Renal pelvis (tissue), 4 donors: ENCODE data around the gene PTGER4. TPM values are rescaled to one million over a fixed set of nuclear protein-coding genes. Genes with fewer than 3 reads are reported as not detected.
"Not testable (repeated sequence)": the region's sequence is repeated elsewhere in the genome, so short reads cannot be mapped to it uniquely, and the experiment has no call there.

Experiments
- DNase-seq: peaks from one replicate; pipeline ENCODE4 v3.0.0-alpha.2; 2013
- polyA plus RNA-seq, 3 donors: library from polyadenylated mRNA; unstranded; fragments of 120-200 nt; gene quantifications; one replicate each; pipeline ENCODE4 v1.2.1, GENCODE V29; 2013; ENCODE audit not compliant: insufficient read length in 3 of 3

Gene PTGER4
- polyA plus RNA-seq, 3 donors: 9.2 to 11.7 (median 10.6) TPM

- DNase-seq: no peak
Observed at GRCh38 chr5:40687321-40687720, 7.6 kb downstream of the PTGER4 start.

- peak; percentile 86 for DNase-seq
Observed at GRCh38 chr5:40688127-40688761, 8.5 kb downstream of the PTGER4 start.

DNA sequence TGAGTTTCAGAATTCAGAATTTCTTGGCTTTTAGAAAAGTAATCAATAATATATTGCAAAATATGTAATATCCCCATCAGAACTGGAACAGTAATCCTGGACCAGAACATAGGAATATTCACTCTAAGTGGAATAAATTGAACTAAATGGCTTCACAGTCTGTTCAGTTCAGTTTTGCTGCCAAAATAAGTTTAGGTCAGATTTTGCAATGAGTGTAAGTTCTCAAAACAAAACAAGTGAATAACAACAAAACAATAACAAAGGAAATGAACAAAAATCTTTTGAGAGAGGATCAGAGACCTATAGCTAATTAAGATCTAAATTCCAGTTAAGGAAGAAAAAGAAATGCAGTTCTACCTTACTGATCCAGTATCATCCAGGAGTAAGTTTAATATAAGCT is 9.3 kb downstream of the PTGER4 start:
- DNase-seq: no peak

DNA sequence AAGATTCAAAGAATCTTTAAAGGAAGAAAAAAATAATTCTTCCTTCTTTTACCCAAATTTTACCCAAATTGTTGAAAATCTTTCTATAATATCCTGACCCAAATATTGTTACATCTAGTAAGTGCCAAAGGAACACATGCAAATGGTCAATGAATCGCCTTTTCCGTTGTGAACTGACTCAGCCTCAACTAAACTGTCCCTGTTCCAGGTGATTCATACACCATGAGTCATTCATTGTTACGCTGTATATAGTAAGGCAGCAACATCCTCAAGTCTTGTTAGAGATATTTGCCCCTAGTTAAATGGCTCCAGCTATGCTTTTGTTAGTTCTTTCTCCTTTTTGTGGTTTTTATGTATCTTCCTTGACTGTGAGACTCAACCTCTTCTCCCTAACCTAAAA is 9.7 kb downstream of the PTGER4 start:
- DNase-seq: no peak

DNA sequence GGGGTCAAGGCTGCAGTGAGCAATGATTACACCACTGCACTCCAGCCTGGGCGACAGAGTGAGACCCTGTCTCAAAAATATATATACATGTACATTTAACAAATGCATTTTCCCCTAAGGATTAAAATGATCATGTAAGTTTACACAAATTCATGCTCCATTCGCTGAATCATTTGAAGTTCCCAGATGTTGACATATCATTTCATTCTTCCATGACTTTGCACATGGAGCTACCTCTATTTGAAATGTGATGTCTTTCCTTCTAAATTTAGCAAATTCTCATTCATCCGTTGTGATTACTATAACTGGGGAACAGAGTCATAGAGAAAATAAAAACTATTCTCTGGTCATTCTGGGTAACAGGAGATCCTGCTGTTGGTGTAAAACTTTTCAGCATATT is 10.6 kb downstream of the PTGER4 start:
- no peak for DNase-seq

GRCh38 chr5:40691894-40692293 is 12.2 kb downstream of the PTGER4 start:
- DNase-seq: no peak

DNA sequence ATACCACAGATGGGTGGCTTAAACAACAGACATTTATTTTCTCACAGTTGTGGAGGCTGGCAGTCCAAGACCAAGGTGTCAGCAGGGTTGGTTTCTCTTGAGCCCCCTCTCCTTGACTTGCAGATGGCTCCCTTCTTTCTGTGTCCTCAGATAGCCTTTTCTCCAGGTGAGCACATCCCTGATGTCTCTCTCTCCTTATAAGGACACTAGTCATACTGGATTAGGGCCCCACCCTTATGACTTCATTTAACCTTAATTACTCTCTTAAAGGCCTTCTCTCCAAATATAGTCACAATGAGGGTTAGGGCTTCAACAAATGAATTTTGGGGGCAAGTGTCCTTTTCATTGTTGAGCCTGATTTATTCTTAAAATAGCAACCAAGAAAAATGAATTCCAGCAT is 14.7 kb downstream of the PTGER4 start:
- no peak for DNase-seq

DNA sequence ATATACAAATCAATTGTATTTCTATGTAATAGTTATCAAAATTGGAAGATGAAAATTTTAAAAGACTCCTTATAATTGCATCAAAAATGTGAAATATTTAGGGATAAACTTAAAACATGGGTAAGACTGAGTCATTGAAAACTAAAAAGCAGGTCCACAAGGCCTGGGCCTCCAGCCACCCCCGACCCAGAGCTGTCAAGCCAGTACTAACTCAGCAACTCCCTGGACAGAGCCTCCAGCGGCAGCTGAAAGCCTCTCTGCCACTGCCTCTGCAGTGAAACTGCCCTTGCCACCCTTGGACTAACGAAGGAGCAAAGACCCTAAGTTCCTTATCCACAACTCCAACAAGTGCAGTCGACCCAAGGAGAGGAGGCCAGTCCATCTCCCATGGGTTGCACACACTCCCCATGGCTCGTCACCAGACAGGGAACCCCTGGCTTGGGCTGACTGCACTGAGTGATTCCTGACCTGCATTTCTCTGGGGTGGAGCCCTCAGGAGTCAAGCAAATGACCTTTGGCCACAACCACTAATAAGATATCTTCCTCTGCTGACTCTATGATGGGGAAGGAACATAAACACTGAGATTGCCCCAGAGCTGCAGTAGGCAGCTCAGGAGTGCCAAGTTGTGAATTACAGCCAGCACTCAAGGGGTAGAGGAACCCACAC is 20.5 kb downstream of the PTGER4 start:
- DNase-seq: no peak

- DNase-seq: not testable (repeated sequence)
Observed at GRCh38 chr5:40702027-40702426, 22.3 kb downstream of the PTGER4 start.

- not testable (repeated sequence) for DNase-seq
Observed at GRCh38 chr5:40705484-40705883, 25.8 kb downstream of the PTGER4 start.

DNA sequence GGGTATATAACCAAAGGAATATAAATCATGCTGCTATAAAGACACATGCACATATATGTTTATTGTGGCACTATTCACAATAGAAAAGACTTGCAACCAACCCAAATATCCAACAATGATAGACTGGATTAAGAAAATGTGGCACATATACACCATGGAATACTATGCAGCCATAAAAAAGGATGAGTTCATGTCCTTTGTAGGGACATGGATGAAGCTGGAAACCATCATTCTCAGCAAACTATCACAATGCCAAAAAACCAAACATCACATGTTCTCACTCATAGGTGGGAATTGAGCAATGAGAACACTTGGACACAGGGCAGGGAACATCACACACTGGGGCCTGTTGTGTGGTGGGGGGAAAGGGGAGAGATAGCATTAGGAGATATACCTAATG is 30.9 kb downstream of the PTGER4 start:
- DNase-seq: not testable (repeated sequence)

DNA sequence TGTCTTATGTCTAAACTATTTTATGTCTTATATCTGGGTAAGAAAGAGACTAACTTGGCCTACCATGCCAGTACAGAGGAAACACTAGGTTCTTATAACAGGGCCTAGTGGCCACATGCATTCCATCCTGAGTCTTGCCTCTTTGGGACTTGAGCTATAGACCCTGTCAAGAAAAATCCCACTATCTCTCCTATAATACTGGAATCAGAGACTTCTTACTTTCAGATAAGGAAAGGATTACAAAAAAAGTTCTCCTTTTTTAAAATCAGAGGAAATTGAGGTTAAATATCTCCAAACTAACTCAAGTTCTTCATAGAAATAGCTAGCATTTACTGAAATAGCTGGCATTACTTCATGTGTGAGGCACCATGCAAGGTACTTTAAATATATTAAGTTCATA is 34.3 kb downstream of the PTGER4 start:
- DNase-seq: no peak

DNA sequence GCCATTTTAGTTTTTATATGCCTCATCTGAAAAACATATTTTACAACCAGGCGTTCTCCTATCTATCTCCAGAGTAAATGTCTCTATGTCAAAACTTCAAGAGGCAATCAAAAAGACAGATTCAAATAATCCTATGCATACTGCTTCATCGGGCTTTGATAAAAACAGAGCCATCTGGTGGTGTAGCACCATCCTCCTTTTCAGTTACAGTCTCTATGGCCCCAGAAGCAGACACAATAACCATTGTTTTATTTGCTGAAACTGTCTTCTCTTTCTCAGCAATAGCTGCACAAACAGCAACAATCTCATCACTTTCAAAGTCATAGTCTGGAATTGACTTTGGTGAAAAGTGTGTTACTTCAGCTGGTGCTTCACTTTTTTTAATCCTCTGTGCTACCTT is 36.3 kb downstream of the PTGER4 start:
- no peak for DNase-seq

DNA sequence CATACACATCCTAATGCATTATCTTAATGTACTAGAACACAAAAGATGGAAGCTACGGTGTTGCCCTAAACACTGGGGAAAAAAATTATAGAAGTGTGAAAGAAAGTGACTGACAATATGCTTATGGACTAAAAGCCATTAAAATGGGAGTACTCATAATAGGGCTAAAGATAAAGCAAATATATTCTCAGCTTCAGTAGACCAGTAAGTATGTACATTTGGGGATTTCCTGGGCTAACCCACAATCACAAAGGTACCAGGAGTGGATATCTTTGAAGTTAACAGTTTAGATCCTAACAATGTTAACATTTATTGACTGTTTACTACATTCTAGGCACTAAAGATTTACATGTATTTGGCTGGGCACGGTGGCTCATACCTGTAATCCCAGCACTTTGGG is 36.9 kb downstream of the PTGER4 start:
- no peak for DNase-seq

DNA sequence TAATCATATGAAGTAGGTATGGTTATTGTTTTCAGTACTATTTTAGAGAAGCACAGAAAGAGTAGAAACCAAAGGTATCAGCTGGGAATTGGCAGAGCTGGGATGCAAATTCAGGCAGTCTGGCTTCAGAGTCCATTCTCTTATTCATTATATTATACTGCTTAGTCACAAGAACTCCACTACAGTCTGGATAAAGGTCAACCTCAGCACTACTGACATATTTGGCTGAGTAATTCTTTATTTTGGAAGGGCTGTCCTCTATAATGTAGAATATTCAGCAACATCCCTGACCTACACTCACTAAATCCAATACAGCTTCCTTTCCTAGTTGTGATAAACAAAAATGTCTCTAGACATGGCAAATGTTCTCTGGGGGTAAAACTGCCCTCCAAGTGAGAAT is 37.6 kb downstream of the PTGER4 start:
- no peak for DNase-seq

- no peak for DNase-seq
Observed at GRCh38 chr5:40720069-40720468, 40.4 kb downstream of the PTGER4 start.

DNA sequence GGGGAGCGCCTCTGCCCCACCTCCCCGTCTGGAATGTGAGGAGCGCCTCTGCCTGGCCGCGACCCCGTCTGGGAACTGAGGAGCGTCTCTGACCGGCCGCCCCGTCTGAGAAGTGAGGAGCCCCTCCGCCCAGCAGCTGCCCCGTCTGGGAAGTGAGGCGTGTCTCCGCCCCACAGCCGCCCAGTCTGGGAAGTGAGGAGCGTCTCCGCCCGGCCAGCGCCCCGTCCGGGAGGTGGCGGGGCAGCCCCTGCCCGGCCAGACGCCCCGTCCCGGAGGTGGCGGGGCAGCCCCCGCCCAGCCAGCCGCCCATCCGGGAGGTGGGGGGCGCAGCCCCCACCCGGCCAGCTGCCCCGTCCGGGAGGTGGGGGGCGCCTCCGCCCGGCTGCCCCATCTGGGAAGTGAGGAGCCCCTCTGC is 42.8 kb downstream of the PTGER4 start:
- DNase-seq: not testable (repeated sequence)

DNA sequence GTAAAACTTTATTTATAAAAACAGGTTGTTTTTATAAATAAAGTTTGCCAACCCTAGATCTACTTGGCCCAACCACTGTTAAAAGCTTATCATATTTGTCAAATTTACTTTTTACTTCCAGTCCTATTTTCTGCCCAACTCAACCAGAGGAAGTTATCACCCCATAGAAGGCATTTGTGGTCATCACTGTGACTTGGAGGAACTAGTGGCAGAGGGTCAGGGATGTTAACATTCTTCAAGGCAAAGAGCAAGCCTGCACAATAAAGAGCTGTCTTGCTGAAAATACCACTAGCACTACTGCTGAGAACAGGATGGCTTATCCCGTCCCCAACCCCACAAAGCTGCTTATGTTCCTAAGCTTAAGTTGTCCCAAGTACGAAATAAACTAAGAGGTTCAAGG is 53.7 kb downstream of the PTGER4 start:
- DNase-seq: no peak

DNA sequence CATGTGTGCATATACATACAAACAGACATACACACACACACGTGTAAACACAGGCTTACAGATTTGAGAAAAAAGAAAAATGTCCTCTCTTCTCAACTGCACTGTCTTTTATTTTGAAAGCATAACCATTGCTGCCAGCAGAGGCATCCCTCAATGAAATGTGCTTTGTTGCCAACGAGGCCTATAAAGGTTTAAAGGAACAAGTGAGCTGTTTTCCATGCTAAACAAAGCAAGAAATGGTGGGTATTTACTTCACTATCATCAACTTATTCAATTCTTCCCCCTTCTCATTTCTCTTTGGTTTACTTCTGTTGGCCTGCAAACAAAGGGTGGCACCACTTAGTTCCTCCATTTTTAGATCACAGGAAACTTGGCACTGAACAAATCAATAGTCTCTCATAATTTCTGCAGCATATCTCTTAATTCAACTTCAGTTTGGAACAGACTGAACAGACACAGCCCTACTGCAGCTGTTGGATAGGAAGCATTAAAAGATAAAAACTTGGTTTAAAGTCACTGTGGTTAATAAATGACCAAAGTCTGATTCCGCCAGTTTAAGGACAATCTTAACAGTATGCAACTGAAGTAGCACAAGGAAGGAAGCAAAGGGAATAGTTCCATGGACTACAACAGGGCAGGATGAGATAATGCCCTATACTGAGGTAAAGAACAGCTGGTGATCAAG is 54.3 kb downstream of the PTGER4 start:
- no peak for DNase-seq

GRCh38 chr5:40734986-40735385 is 55.3 kb downstream of the PTGER4 start:
- DNase-seq: no peak

DNA sequence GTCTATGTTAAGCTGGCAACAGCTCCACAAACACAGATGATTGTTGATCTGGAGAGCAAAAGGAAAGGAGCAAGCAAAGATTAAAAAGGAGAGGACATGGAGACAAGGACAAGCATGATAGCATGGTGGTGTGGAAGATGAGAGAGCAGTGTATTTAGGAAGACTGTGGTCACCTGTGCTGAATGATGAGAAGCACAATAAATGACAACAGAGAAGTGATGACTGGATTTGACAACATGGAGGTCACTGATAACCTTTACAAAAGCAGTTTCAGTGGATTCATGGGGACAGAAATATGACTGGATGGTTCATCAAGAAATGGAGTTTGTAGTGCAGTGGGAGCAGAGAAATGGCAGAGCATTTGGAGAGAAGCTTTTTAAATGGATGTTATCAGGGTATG is 55.9 kb downstream of the PTGER4 start:
- DNase-seq: no peak

DNA sequence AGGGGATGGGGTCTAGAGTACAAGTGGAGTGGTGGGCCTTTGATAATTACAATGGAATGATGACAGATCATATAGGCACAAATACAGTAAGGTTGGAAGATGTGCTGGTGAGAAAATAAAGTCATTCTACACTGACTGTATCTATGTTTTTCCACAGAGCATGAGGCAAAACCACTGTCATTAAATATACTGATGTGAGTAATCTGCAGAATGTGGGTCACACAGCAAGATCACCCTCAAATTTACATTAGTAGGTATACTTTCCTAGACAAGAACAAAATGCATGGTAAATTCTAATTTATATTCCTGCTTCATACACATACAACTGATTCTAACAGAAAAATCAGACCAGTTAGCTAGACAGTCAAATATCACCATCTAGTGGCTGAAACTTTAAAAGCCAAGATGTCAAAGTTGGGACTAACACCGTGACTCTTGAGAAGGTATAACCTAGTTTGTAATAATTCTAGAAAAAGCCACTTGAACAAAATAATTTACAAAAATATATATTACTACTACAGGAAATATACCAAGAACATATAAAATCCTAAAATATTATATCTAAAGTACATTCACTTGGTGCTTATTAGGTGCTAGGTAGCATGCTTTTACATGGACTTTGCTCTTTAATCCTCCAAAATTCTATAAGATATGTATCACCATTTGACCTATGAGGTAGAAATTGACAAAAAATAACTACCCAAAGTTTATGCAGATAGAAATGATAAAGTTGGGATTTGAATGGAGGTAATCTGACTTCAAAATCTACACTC is 56.6 kb downstream of the PTGER4 start:
- no peak for DNase-seq

DNA sequence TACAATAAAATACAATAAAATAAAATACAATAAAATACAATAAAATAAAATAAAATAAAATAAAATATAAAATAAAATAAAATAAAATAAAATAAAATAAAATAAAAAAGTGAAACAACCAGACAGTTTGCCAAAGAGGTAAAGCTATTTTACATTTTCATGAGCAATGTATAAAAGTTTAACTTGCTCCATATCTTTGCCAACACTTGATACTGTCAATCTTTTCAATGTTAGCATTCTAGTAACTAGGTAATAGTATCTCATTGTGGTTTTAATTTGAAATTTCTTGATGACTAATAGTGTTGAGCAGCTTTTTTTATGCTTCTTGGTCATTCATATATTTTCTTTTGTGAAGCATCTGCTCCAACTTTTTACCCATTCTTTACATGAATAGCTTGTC is 58.8 kb downstream of the PTGER4 start:
- no peak for DNase-seq
